ENCODE results near the gene FGF14. TPM values are rescaled to one million over a fixed set of nuclear protein-coding genes. Genes with fewer than 3 reads are reported as not detected.

The FGF14 gene
- total RNA-seq, 1 experiment from 2014 or later = not detected

DNA sequence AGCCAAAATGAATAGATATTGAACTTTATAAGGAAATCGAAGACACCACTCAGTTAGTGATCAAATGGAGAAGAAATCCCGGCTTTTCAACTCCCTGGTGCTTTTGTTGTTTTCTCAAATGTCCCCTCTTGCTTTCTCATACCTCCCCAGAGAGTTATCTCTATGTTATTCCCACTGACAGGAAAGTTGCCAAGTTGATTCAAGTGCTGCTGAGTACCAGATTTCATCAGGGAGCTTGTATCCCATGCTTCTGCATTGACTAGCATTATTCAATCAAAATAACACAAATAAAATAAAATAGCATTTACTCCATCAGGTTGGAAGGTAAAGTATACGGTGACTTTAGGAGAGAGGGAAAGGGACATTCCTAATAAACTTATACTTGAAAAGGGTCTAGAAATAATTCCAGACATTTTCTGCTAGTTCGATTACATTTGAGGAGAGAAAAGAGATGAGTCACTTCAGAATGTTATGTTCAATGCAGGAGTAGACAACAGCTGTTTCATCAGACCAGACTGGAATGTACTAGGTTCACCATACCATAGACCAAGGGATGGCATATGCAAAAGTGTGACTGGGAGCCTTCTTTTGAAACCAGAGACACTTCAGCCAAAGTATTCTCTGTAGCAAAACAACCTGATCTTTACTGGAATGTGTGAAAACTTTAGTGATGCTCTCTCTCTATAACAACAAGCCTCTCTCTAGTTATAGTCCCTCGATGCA is 397.8 kb downstream of the FGF14 start:
- Histone ChIP-seq H3K9me3 (ENCODE audit: low read length) (no peaks in the 10 kb centered on the region), H3K9ac (ENCODE audit: low read length) (no peak overlapping the region), H2AFZ (ENCODE audit: low read length) (no peak overlapping the region), H3K4me3 (ENCODE audit: low read length) (no peak overlapping the region), H3K79me2 (ENCODE audit: low read length) (no peaks in the 10 kb centered on the region), H4K20me1 (ENCODE audit: low read length) (no peaks in the 10 kb centered on the region), H3F3A (ENCODE audit: low read length, unreplicated experiment) (no peaks in the 10 kb centered on the region), H3K36me3 (ENCODE audit: low read depth, low read length) (no peaks in the 10 kb centered on the region), H3K27ac (ENCODE audit: low read length) (no peak overlapping the region), H3K27me3 (ENCODE audit: low read length) (peaks cover 25% of the 10 kb centered on the region), H3K4me2 (ENCODE audit: low read length) (no peak overlapping the region), H3K4me1 (ENCODE audit: insufficient read depth, low read length) (no peaks in the 10 kb centered on the region), H3K9me2 (replicated peaks; ENCODE audit: low read length) (no peaks in the 10 kb centered on the region)
- no TSS peak for BruUV-seq (replicated peaks)
- ChIA-PET CTCF (no interaction called here), POLR2A (ENCODE audit: unreplicated experiment) (no interaction called here)
- ATAC-seq (no peak), DNase-seq (no peak)
- no peak for TF ChIP-seq EZH2 (IDR thresholded peaks at IDR 0.05; ENCODE audit: low read length, unreplicated experiment)
- TF ChIP-seq EZH2phosphoT487 (IDR thresholded peaks at IDR 0.05; ENCODE audit: borderline replicate concordance, low read length) = no peak
- TF ChIP-seq, protein P1, sequence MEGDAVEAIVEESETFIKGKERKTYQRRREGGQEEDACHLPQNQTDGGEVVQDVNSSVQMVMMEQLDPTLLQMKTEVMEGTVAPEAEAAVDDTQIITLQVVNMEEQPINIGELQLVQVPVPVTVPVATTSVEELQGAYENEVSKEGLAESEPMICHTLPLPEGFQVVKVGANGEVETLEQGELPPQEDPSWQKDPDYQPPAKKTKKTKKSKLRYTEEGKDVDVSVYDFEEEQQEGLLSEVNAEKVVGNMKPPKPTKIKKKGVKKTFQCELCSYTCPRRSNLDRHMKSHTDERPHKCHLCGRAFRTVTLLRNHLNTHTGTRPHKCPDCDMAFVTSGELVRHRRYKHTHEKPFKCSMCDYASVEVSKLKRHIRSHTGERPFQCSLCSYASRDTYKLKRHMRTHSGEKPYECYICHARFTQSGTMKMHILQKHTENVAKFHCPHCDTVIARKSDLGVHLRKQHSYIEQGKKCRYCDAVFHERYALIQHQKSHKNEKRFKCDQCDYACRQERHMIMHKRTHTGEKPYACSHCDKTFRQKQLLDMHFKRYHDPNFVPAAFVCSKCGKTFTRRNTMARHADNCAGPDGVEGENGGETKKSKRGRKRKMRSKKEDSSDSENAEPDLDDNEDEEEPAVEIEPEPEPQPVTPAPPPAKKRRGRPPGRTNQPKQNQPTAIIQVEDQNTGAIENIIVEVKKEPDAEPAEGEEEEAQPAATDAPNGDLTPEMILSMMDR (conservative IDR thresholded peaks at IDR 0.05; ENCODE audit: low read depth, low read length) = no peak
- intact Hi-C loops (cut with micrococcal nuclease) = no loop called here

DNA sequence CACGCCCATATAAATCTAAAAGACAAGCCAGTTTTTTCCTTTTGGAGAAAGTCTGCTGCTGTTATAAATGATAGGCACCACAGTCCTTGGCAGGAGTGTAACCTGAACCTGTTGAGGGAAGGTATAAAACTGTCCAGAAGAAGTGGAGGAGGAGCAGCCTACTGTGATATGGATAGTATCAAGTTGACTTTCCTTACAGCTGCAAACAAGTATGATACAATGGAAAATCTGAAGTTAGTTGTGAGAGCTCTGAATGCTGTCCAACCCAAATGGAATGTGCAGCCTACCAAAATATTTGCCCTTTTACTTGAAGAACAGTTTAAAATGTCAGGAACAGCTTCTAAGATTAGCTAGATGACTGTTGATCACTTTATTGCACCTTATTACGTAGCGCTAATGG is 399.6 kb downstream of the FGF14 start:
- ATAC-seq = no peak
- Histone ChIP-seq H4K20me1 (ENCODE audit: low read length) (no peaks in the 10 kb centered on the region), H3K9me2 (replicated peaks; ENCODE audit: low read length) (no peaks in the 10 kb centered on the region), H3K9me3 (ENCODE audit: low read length) (no peaks in the 10 kb centered on the region), H3K4me1 (ENCODE audit: insufficient read depth, low read length) (no peaks in the 10 kb centered on the region), H3K27ac (ENCODE audit: low read length) (no peak overlapping the region), H3K4me2 (ENCODE audit: low read length) (no peak overlapping the region), H3K4me3 (ENCODE audit: low read length) (no peak overlapping the region), H3K36me3 (ENCODE audit: low read depth, low read length) (no peaks in the 10 kb centered on the region), H3K27me3 (ENCODE audit: low read length) (peaks cover 22% of the 10 kb centered on the region), H3K79me2 (ENCODE audit: low read length) (no peaks in the 10 kb centered on the region), H2AFZ (ENCODE audit: low read length) (no peak overlapping the region), H3F3A (ENCODE audit: low read length, unreplicated experiment) (no peaks in the 10 kb centered on the region), H3K9ac (ENCODE audit: low read length) (no peak overlapping the region)
- intact Hi-C loops (cut with micrococcal nuclease) = no loop called here
- no TSS peak for BruUV-seq (replicated peaks)
- TF ChIP-seq, protein P1 (conservative IDR thresholded peaks at IDR 0.05; ENCODE audit: low read depth, low read length) = no peak
- no peak for TF ChIP-seq EZH2 (IDR thresholded peaks at IDR 0.05; ENCODE audit: low read length, unreplicated experiment)
- TF ChIP-seq EZH2phosphoT487 (IDR thresholded peaks at IDR 0.05; ENCODE audit: borderline replicate concordance, low read length) = no peak
- no peak for DNase-seq
- CTCF ChIA-PET = no interaction called here
- POLR2A ChIA-PET (ENCODE audit: unreplicated experiment) = no interaction called here

DNA sequence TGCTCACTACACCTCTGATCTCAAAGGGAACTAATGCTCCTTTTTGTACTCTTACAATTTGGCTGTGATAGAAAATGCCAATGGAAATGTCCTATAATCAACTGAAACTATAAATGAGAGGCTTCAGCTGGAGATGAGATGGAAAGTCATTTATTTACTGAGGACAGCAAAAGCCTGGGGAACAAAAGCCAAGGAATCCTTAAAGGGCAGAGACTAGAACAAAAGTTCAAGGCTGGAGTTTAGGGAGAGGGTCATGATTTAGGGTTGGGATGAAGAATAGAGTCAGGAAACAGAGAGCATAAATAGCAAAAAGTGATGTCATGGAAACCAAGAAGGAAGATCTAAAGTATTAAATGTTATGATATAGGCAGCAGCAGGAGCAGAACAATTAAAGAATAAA is 401.1 kb downstream of the FGF14 start:
- Histone ChIP-seq H3K9me2 (replicated peaks; ENCODE audit: low read length) (no peaks in the 10 kb centered on the region), H2AFZ (ENCODE audit: low read length) (no peak overlapping the region), H3F3A (ENCODE audit: low read length, unreplicated experiment) (no peaks in the 10 kb centered on the region), H4K20me1 (ENCODE audit: low read length) (no peaks in the 10 kb centered on the region), H3K27me3 (ENCODE audit: low read length) (peaks cover 22% of the 10 kb centered on the region), H3K27ac (ENCODE audit: low read length) (no peak overlapping the region), H3K4me3 (ENCODE audit: low read length) (no peak overlapping the region), H3K4me1 (ENCODE audit: insufficient read depth, low read length) (no peaks in the 10 kb centered on the region), H3K9me3 (ENCODE audit: low read length) (no peaks in the 10 kb centered on the region), H3K9ac (ENCODE audit: low read length) (no peak overlapping the region), H3K79me2 (ENCODE audit: low read length) (no peaks in the 10 kb centered on the region), H3K4me2 (ENCODE audit: low read length) (no peak overlapping the region), H3K36me3 (ENCODE audit: low read depth, low read length) (no peaks in the 10 kb centered on the region)
- intact Hi-C loops (cut with micrococcal nuclease) = no loop called here
- POLR2A ChIA-PET (ENCODE audit: unreplicated experiment) = no interaction called here
- DNase-seq (no peak), ATAC-seq (no peak)
- BruUV-seq (replicated peaks) = no TSS peak
- TF ChIP-seq, protein P1 (conservative IDR thresholded peaks at IDR 0.05; ENCODE audit: low read depth, low read length) = no peak
- TF ChIP-seq EZH2phosphoT487 (IDR thresholded peaks at IDR 0.05; ENCODE audit: borderline replicate concordance, low read length) = no peak
- no peak for TF ChIP-seq EZH2 (IDR thresholded peaks at IDR 0.05; ENCODE audit: low read length, unreplicated experiment)
- CTCF ChIA-PET = no interaction called here

Measured in PC-3 (cell line).